ENCODE data around the gene PHLPP1. TPM values are rescaled to one million over a fixed set of nuclear protein-coding genes. Genes with fewer than 3 reads are reported as not detected.

Gene PHLPP1
- total RNA-seq, 4 donors from 2014 or later = 28.1 to 56.6 (median 37.1) TPM

- no peak overlapping the region for H3K4me3 ChIP-seq
- H3K27me3 ChIP-seq = no peaks in the 10 kb centered on the region
- DNase-seq (ENCODE audit: low spot score in 2 of 2) = no peak
- H3K9me3 ChIP-seq = no peaks in the 10 kb centered on the region
- peaks cover 10% of the 10 kb centered on the region for H3K36me3 ChIP-seq
- H3K4me1 ChIP-seq = peaks cover 9% of the 10 kb centered on the region
- no peak overlapping the region for H3K27ac ChIP-seq
- TF ChIP-seq CTCF (IDR thresholded peaks at IDR 0.05) (no peak), EP300 (IDR thresholded peaks at IDR 0.05) (no peak), POLR2A (IDR thresholded peaks at IDR 0.05) (no peak), POLR2AphosphoS5 (IDR thresholded peaks at IDR 0.05) (no peak)
Measured at GRCh38 chr18:62827397-62827796, 112.1 kb downstream of the PHLPP1 start.

GRCh38 chr18:62828091-62828640, 112.8 kb downstream of the PHLPP1 start:
- Histone ChIP-seq H3K27ac (no peak overlapping the region), H3K4me1 (peaks cover 9% of the 10 kb centered on the region), H3K36me3 (peaks cover 10% of the 10 kb centered on the region), H3K4me3 (no peak overlapping the region), H3K9me3 (no peaks in the 10 kb centered on the region), H3K27me3 (no peaks in the 10 kb centered on the region)
- WGBS = 54% methylated on average over 3 of the region's 3 CpGs
- no peak for TF ChIP-seq POLR2A (IDR thresholded peaks at IDR 0.05)
- no peak for TF ChIP-seq CTCF (IDR thresholded peaks at IDR 0.05)
- TF ChIP-seq EP300 (IDR thresholded peaks at IDR 0.05) = no peak
- TF ChIP-seq POLR2AphosphoS5 (IDR thresholded peaks at IDR 0.05) = no peak
- no peak for DNase-seq (ENCODE audit: low spot score in 2 of 2)

GRCh38 chr18:62828852-62829251, 113.5 kb downstream of the PHLPP1 start:
- no peak for DNase-seq (ENCODE audit: low spot score in 2 of 2)
- TF ChIP-seq CTCF (IDR thresholded peaks at IDR 0.05) (no peak), POLR2A (IDR thresholded peaks at IDR 0.05) (no peak), EP300 (IDR thresholded peaks at IDR 0.05) (no peak), POLR2AphosphoS5 (IDR thresholded peaks at IDR 0.05) (no peak)
- H3K27ac ChIP-seq = no peak overlapping the region
- no peaks in the 10 kb centered on the region for H3K27me3 ChIP-seq
- no peaks in the 10 kb centered on the region for H3K9me3 ChIP-seq
- peaks cover 10% of the 10 kb centered on the region for H3K36me3 ChIP-seq
- peaks cover 9% of the 10 kb centered on the region for H3K4me1 ChIP-seq
- 55% methylated on average over 1 of the region's 1 CpG for WGBS
- no peak overlapping the region for H3K4me3 ChIP-seq

GRCh38 chr18:62829936-62830335, 114.6 kb downstream of the PHLPP1 start:
- 97% methylated on average over 7 of the region's 7 CpGs for WGBS
- TF ChIP-seq EP300 (IDR thresholded peaks at IDR 0.05) = no peak
- TF ChIP-seq POLR2A (IDR thresholded peaks at IDR 0.05) = no peak
- no peak for TF ChIP-seq CTCF (IDR thresholded peaks at IDR 0.05)
- H3K27ac ChIP-seq = no peak overlapping the region
- no peak overlapping the region for H3K4me3 ChIP-seq
- no peaks in the 10 kb centered on the region for H3K27me3 ChIP-seq
- peaks cover 9% of the 10 kb centered on the region for H3K4me1 ChIP-seq
- H3K36me3 ChIP-seq = peaks cover 10% of the 10 kb centered on the region
- no peak for DNase-seq (ENCODE audit: low spot score in 2 of 2)
- no peaks in the 10 kb centered on the region for H3K9me3 ChIP-seq

GRCh38 chr18:62832282-62832681, 116.9 kb downstream of the PHLPP1 start:
- Histone ChIP-seq H3K9me3 (no peaks in the 10 kb centered on the region), H3K4me1 (peaks cover 5% of the 10 kb centered on the region), H3K36me3 (peaks cover 10% of the 10 kb centered on the region), H3K27ac (no peak overlapping the region), H3K4me3 (no peak overlapping the region), H3K27me3 (no peaks in the 10 kb centered on the region)
- 50% methylated on average over 2 of the region's 2 CpGs for WGBS
- DNase-seq (ENCODE audit: low spot score in 2 of 2) = no peak
- TF ChIP-seq POLR2AphosphoS5 (IDR thresholded peaks at IDR 0.05) = no peak
- TF ChIP-seq CTCF (IDR thresholded peaks at IDR 0.05) = no peak
- no peak for TF ChIP-seq EP300 (IDR thresholded peaks at IDR 0.05)
- TF ChIP-seq POLR2A (IDR thresholded peaks at IDR 0.05) = no peak

Data from suprapubic skin (tissue), 4 donors.